Transverse colon (tissue), 4 donors: ENCODE data around the gene EFNB3.

Experiments used
- CTCF ChIP-seq, 5 experiments: fragments of 200-600 bp in 3 of 5; fragments of 450-650 bp in 2 of 5; sonication (generic) in 3 of 5; IDR thresholded peaks; 1 replicate in 2 of 5; 2 replicates in 3 of 5; pipeline ENCODE4 v1.5.1; 2016 to 2017; ENCODE audit warnings: antibody characterized with exemption in 5 of 5, inconsistent platforms in 3 of 5, mild to moderate bottlenecking in 2 of 5, moderate library complexity in 1 of 5
- POLR2AphosphoS5 ChIP-seq, 3 donors: sonication (generic); formaldehyde crosslinking; IDR thresholded peaks; one replicate each; pipeline ENCODE4 v1.6.1; 2016; ENCODE audit warnings: antibody characterized with exemption in 3 of 3

GRCh38 chr17:7713782-7714181 is 8.8 kb downstream of the EFNB3 start:
- no peak for TF ChIP-seq CTCF (IDR thresholded peaks at IDR 0.05)
- TF ChIP-seq POLR2AphosphoS5 (IDR thresholded peaks at IDR 0.05): no peak
